CD4-positive, alpha-beta memory T cell (primary cell): ENCODE data around the gene HYAL2. TPM values are rescaled to one million over a fixed set of nuclear protein-coding genes. Genes with fewer than 3 reads are reported as not detected.

Source experiments
- CTCF ChIA-PET: fragments of 350-600 bp; sonication (Branson Sonifier 250); formaldehyde crosslinking; loops from one replicate; lab custom pipeline; 2021; ENCODE audit warnings: inconsistent platforms; ENCODE audit not compliant: partially characterized antibody; lab: Charles Lee
- POLR2A ChIA-PET: fragments of 350-600 bp; sonication (Branson Sonifier 250); formaldehyde crosslinking; loops from one replicate; lab custom pipeline; 2021; ENCODE audit not compliant: partially characterized antibody; lab: Charles Lee
- DNase-seq, 5 donors: peaks; one replicate each; pipeline versions ENCODE4 v3.0.0 to v3.0.0-alpha.2; 2020 to 2022; ENCODE audit warnings: mixed read lengths in 1 of 5
- H3K27ac ChIP-seq: one replicate; pipeline ENCODE4 v1.7.0; 2013; ENCODE audit warnings: low read depth, low read length
- H3K27me3 ChIP-seq: 2 replicates; pipeline ENCODE4 v1.7.0; 2013; ENCODE audit warnings: mild to moderate bottlenecking, low read length, moderate library complexity; ENCODE audit not compliant: insufficient read depth
- H3K36me3 ChIP-seq: 2 replicates; pipeline ENCODE4 v1.7.0; 2013; ENCODE audit warnings: mild to moderate bottlenecking, low read length, moderate library complexity; ENCODE audit not compliant: insufficient read depth
- H3K4me1 ChIP-seq: 2 replicates; pipeline ENCODE4 v1.7.0; 2013; ENCODE audit warnings: mild to moderate bottlenecking, low read length, moderate library complexity; ENCODE audit not compliant: insufficient read depth
- H3K4me3 ChIP-seq, 2 donors: one replicate each; pipeline ENCODE4 v1.7.0; 2013; ENCODE audit warnings: low read length in 2 of 2, mild to moderate bottlenecking in 1 of 2
- H3K9me3 ChIP-seq, 2 donors: one replicate each; pipeline ENCODE4 v1.7.0; 2013; ENCODE audit warnings: low read length in 2 of 2, control low read depth in 1 of 2; ENCODE audit not compliant: control insufficient read depth in 1 of 2
- H3K27ac Mint-ChIP-seq, 7 donors: one replicate each; pipeline ENCODE4 v1.8.0; 2020 to 2021; ENCODE audit warnings: mixed read lengths in 7 of 7, mild to moderate bottlenecking in 6 of 7, inconsistent platforms in 3 of 7, moderate library complexity in 3 of 7
- H3K27me3 Mint-ChIP-seq, 2 donors: one replicate each; pipeline ENCODE4 v1.8.0; 2020 to 2021; ENCODE audit warnings: mixed read lengths in 2 of 2
- H3K36me3 Mint-ChIP-seq, 2 donors: one replicate each; pipeline ENCODE4 v1.8.0; 2020 to 2021; ENCODE audit warnings: mixed read lengths in 2 of 2, inconsistent platforms in 1 of 2, mild to moderate bottlenecking in 1 of 2
- H3K4me1 Mint-ChIP-seq, 4 donors: one replicate each; pipeline ENCODE4 v1.8.0; 2020 to 2021; ENCODE audit warnings: mixed read lengths in 4 of 4, mild to moderate bottlenecking in 1 of 4
- H3K4me3 Mint-ChIP-seq, 8 donors: one replicate each; pipeline ENCODE4 v1.8.0; 2020 to 2021; ENCODE audit warnings: mixed read lengths in 8 of 8, mild to moderate bottlenecking in 7 of 8, moderate library complexity in 6 of 8, inconsistent platforms in 3 of 8
- H3K9me3 Mint-ChIP-seq, 8 donors: one replicate each; pipeline ENCODE4 v1.8.0; 2020 to 2021; ENCODE audit warnings: mixed read lengths in 8 of 8, mild to moderate bottlenecking in 5 of 8, inconsistent platforms in 3 of 8, moderate library complexity in 1 of 8
- intact Hi-C: fragments of 100-400 bp; cut with micrococcal nuclease; formaldehyde crosslinking; loops from one replicate; pipeline ENCODE4 v1.15.1; 2023
- polyA plus RNA-seq, 2 donors: library from polyadenylated mRNA; unstranded; fragments of 300-500 nt; fragmentation: Illumina TruSeq; gene quantifications; one replicate each; pipeline ENCODE4 v1.2.3, GENCODE V29; 2021
- total RNA-seq, 2 experiments: library from RNA; stranded (reverse); gene quantifications; one replicate each; pipeline ENCODE4 v1.2.3, GENCODE V29; 2021

Gene HYAL2
- total and polyA plus RNA-seq, 4 experiments from 2014 or later: 3.7 to 12.3 (median 7.2) TPM

DNA sequence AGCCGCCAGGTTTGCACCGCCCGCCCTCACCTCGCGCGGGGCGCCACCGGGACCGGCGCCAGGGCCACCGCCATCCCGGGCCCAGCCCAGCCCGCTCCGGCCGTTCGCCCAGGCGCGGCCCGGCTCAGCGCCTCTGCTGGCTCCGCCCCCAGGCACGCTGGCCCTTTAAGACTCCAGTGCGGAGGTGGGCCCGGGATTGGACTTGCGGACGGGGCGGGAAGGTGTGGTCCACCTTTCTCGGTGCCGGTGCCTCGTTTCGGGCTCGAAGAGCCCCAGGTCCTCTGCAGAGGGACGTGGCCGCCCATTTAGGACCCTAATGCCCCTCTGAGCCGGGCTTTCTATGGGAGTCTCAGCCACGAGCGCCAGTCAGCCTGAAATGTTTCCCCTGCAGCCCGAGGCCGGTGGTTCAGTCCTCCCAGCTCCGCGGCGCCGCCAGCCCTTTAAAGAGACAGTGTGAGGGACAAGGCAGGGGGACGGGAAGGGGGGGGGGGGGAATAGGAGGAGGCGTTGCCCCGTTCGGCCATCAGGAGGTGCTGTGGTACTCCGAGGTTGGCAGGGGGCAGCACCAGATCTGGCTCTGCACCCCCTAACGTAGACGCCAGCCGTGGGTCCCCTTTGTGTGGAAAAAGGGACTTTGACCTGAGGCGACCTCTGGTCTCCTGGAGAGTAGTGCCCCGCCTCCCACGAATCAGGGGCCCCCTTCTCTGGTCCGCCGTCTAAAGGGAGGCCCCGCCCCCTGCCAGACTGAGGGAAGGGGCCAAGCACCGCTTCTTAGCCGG, 1.0 kb downstream of the HYAL2 start:
- H3K9me3 ChIP-seq: no peaks in the 10 kb centered on the region

DNA sequence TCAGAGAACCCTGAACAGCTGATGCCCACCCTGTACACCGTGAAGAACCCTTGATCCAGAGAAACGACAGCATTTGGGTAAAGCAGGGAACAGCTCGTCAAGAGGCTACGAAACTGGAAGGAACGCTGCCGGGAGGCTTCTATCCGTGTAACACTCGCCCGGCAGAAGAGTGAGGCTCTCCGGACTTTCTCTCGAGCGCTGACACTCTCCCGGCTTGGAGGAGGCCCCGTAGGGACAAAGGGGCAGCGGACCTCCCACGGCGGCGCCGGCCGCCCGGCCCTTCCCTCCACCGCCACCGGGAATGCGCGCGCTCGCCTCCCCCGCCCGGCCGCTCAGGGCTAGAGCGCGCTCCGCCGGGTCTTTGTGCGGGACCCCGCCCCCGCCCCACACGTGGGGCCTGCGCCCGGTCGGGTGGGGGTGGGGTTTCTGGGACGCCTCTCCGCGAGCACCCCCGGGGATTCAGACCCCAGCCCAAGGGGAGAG, 1.7 kb downstream of the HYAL2 start:
- peaks cover 6% of the 10 kb centered on the region for H3K36me3 ChIP-seq
- Mint-ChIP-seq H3K4me3 (peak overlapping the region; percentile 86 to 95 (median 94)), H3K9me3 (no peaks in the 10 kb centered on the region), H3K27me3 (no peaks in the 10 kb centered on the region), H3K27ac (peak overlapping the region in 6 of 7 donors; percentile 81 to 97 (median 94)), H3K36me3 (peaks cover 0 to 14% of the 10 kb centered on the region in 2 donors), H3K4me1 (peaks cover 22 to 62% (median 42%) of the 10 kb centered on the region in 4 donors)
- H3K27me3 ChIP-seq: no peaks in the 10 kb centered on the region
- POLR2A ChIA-PET: interaction anchor here (0.6 to 14.4 kb wide), 8 partner anchors 15 to 212 kb away, joined by 3 to 144 read pairs (median 4); partner anchors contain the start of genes CYB561D2, HYAL3, IFRD2 and NAA80
- intact Hi-C loops: loop anchor here (1.0 to 2.0 kb wide), 4 partner anchors 16 to 94 kb away; partner anchors contain the start of genes HYAL3, IFRD2 and NAA80
- H3K4me3 ChIP-seq: peak overlapping the region; percentile 74 to 87
- peak overlapping the region; percentile 73 for H3K27ac ChIP-seq
- CTCF ChIA-PET: interaction anchor here (1.0 to 5.6 kb wide), 6 partner anchors 10 to 94 kb away, joined by 3 to 37 read pairs (median 6); partner anchors contain the start of genes HYAL3, IFRD2 and NAA80
- no peaks in the 10 kb centered on the region for H3K9me3 ChIP-seq
- H3K4me1 ChIP-seq: peaks cover 45% of the 10 kb centered on the region
- DNase-seq: no peak

More for the DNA sequence above, 1.0 kb downstream of the HYAL2 start:
- H3K36me3 Mint-ChIP-seq: peaks cover 0 to 15% of the 10 kb centered on the region in 2 donors
- intact Hi-C loops: loop anchor here (1.0 to 2.0 kb wide), 4 partner anchors 16 to 95 kb away; partner anchors contain the start of genes HYAL3, IFRD2 and NAA80
- peak; percentile 80 to 88 (median 83) for DNase-seq
- H3K36me3 ChIP-seq: peaks cover 10% of the 10 kb centered on the region
- H3K27me3 Mint-ChIP-seq: no peaks in the 10 kb centered on the region
- H3K4me1 ChIP-seq: peaks cover 38% of the 10 kb centered on the region
- peak overlapping the region; percentile 73 for H3K27ac ChIP-seq
- no peaks in the 10 kb centered on the region for H3K27me3 ChIP-seq
- ChIA-PET POLR2A (interaction anchor here (0.6 to 14.4 kb wide), 10 partner anchors 11 to 212 kb away, joined by 3 to 144 read pairs (median 4); partner anchors contain the start of genes CYB561D2, HYAL3, IFRD2 and NAA80), CTCF (interaction anchor here (1.0 to 5.6 kb wide), 5 partner anchors 10 to 29 kb away, joined by 3 to 37 read pairs (median 6); partner anchors contain the start of genes HYAL3, IFRD2 and NAA80)
- no peaks in the 10 kb centered on the region for H3K9me3 Mint-ChIP-seq
- peaks cover 18 to 57% (median 38%) of the 10 kb centered on the region in 4 donors for H3K4me1 Mint-ChIP-seq
- peak overlapping the region; percentile 80 to 90 (median 86) for H3K4me3 Mint-ChIP-seq
- H3K4me3 ChIP-seq: peak overlapping the region; percentile 23 to 87
- H3K27ac Mint-ChIP-seq: peak overlapping the region; percentile 90 to 95 (median 93)

DNA sequence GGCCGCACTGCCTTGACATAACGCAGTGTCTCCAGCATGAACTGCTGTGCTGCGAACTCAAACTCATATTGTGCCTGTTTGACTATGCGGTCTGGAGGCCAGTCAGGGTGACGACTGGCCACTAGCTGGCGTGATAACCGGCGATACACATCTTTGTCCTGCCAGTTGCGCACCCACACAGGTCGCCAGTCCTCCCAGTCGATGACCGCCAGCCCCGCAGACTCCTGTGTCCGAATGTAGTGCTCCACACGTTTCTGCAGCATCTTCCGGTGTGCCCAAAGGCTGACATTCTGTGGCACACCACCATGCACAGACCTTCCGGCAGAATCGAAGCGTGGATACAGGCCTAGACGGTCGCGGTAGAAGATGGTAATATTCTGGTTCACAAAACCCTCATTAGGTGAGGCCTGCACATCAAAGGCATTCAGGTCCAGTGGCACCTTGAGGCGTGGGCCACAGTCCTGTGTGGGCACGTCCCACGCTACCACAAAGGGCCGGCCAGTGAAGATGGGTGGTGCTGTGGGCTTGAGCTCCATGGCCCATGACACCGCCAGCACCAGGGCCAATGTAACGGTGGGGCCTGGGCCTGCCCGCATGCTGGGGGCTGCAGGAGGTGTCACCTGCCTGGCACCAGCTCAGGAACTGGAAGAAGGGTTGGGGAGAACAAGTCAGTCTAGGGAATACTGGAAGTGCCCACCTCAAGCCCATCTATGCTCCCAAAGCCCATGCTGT, 2.5 kb downstream of the HYAL2 start:
- Mint-ChIP-seq H3K36me3 (peaks cover 0 to 8% of the 10 kb centered on the region in 2 donors), H3K27ac (peak overlapping the region; percentile 41 to 97 (median 93)), H3K4me1 (peaks cover 25 to 62% (median 44%) of the 10 kb centered on the region in 4 donors), H3K4me3 (peak overlapping the region; percentile 86 to 95 (median 94)), H3K9me3 (no peaks in the 10 kb centered on the region), H3K27me3 (no peaks in the 10 kb centered on the region)
- peak in 1 of 5 donors; percentile 25 for DNase-seq
- Histone ChIP-seq H3K27me3 (no peaks in the 10 kb centered on the region), H3K36me3 (no peaks in the 10 kb centered on the region), H3K27ac (peak overlapping the region; percentile 73), H3K4me1 (peaks cover 49% of the 10 kb centered on the region), H3K9me3 (no peaks in the 10 kb centered on the region), H3K4me3 (peak overlapping the region; percentile 74 to 87)
- intact Hi-C loops: loop anchor here (2.0 to 5.0 kb wide), 2 partner anchors 93 to 848 kb away; partner anchors contain the start of gene DAG1
- CTCF ChIA-PET: interaction anchor here (1.0 to 5.6 kb wide), 5 partner anchors 14 to 125 kb away, joined by 3 to 37 read pairs (median 5); partner anchors contain the start of genes HYAL3 and NAA80
- POLR2A ChIA-PET: interaction anchor here (1.3 to 14.4 kb wide), 5 partner anchors 16 to 28 kb away, joined by 3 to 144 read pairs (median 10); partner anchors contain the start of genes HYAL3, IFRD2, NAA80 and RASSF1

DNA sequence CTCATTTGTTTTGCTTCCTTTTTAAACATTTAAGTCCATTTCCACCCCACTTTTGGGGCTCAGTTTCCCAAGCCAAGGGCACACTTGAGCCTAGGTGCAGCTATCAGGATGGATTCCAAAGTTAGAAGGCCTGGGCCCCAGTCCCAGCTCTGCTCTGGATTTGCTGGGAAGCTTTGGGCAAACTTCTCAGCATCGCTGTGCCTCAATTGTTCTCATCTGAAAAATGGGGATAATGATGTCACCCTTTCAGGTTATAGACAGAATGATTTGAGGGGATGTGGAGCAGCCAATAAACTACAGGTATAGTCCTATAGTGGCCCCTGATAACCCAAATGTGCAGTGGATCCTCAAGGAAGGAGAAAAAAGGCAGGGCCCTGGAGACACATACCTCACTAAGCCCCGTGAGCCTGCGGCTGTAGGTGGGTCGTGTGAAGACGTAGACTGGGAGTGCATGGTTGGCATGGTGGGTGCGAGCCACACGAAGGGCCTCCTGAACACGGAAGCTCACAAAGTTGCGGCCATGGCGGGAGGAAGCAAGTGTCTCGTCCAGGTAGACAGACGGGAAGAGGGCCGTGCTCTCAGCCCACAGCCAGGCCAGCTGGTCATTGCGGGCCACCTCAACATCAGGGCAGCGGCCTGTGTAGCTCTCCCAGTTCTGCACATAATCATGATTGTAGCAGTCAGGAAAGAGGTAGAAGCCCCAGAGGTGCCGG, 3.2 kb downstream of the HYAL2 start:
- peaks cover 0 to 2% of the 10 kb centered on the region in 2 donors for H3K36me3 Mint-ChIP-seq
- CTCF ChIA-PET: interaction anchor here (0.6 to 2.4 kb wide), 4 partner anchors 8 to 125 kb away, joined by 3 to 5 read pairs (median 3); partner anchors contain the start of gene TUSC2
- H3K27ac Mint-ChIP-seq: peak overlapping the region in 3 of 7 donors; percentile 22 to 81 (median 72)
- H3K4me1 Mint-ChIP-seq: peaks cover 24 to 58% (median 39%) of the 10 kb centered on the region in 4 donors
- H3K9me3 Mint-ChIP-seq: no peaks in the 10 kb centered on the region
- no peaks in the 10 kb centered on the region for H3K27me3 Mint-ChIP-seq
- no peak overlapping the region for H3K4me3 ChIP-seq
- H3K36me3 ChIP-seq: no peaks in the 10 kb centered on the region
- H3K27ac ChIP-seq: no peak overlapping the region
- POLR2A ChIA-PET: interaction anchor here (2.9 to 14.4 kb wide), 4 partner anchors 10 to 27 kb away, joined by 10 to 144 read pairs (median 60); partner anchors contain the start of genes HYAL3, IFRD2, NAA80 and TUSC2
- peaks cover 49% of the 10 kb centered on the region for H3K4me1 ChIP-seq
- DNase-seq: peak in 1 of 5 donors; percentile 31
- peak overlapping the region in 7 of 8 donors; percentile 29 to 80 (median 48) for H3K4me3 Mint-ChIP-seq
- H3K9me3 ChIP-seq: no peaks in the 10 kb centered on the region
- intact Hi-C loops: loop anchor here (5.0 kb wide), 1 partner anchor 847 kb away; the partner anchor contains the start of gene DAG1
- H3K27me3 ChIP-seq: no peaks in the 10 kb centered on the region

DNA sequence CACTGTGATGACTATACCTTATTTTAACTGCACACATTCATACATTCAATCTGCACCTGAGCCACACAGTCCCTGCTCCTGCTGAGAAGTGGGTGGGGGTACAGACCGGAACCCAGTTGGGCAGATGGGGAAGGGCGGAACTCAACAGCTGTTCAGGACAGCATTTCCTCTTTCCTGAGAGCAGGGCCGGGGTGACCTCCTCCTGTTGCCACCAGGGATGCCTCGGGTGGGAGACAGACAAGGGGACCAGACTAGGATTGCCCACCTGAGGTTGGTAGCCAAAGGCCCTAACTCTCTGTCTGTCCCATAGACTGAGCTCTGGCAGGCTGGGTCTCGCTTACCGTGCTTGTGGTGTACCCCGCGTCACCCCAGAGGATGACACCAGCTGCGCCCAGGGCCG, 3.9 kb downstream of the HYAL2 start:
- ChIA-PET CTCF (interaction anchor here (0.6 to 2.4 kb wide), 5 partner anchors 9 to 900 kb away, joined by 3 to 5 read pairs (median 4); partner anchors contain the start of gene TUSC2), POLR2A (interaction anchor here (2.9 to 14.4 kb wide), 4 partner anchors 11 to 26 kb away, joined by 10 to 144 read pairs (median 60); partner anchors contain the start of genes HYAL3, IFRD2, NAA80 and TUSC2)
- H3K9me3 Mint-ChIP-seq: no peaks in the 10 kb centered on the region
- intact Hi-C loops: loop anchor here (5.0 kb wide), 1 partner anchor 846 kb away; the partner anchor contains the start of gene DAG1
- Histone ChIP-seq H3K27me3 (no peaks in the 10 kb centered on the region), H3K9me3 (no peaks in the 10 kb centered on the region), H3K27ac (no peak overlapping the region), H3K36me3 (no peaks in the 10 kb centered on the region), H3K4me3 (no peak overlapping the region), H3K4me1 (peaks cover 49% of the 10 kb centered on the region)
- no peaks in the 10 kb centered on the region for H3K27me3 Mint-ChIP-seq
- DNase-seq: peak in 1 of 5 donors; percentile 24
- peak overlapping the region in 3 of 7 donors; percentile 64 to 72 (median 70) for H3K27ac Mint-ChIP-seq
- peaks cover 23 to 56% (median 39%) of the 10 kb centered on the region in 4 donors for H3K4me1 Mint-ChIP-seq
- peaks cover 0 to 2% of the 10 kb centered on the region in 2 donors for H3K36me3 Mint-ChIP-seq
- H3K4me3 Mint-ChIP-seq: peak overlapping the region in 3 of 8 donors; percentile 43 to 46 (median 46)
